ENCODE data around the gene WDR91.

WDR91 gene

DNA sequence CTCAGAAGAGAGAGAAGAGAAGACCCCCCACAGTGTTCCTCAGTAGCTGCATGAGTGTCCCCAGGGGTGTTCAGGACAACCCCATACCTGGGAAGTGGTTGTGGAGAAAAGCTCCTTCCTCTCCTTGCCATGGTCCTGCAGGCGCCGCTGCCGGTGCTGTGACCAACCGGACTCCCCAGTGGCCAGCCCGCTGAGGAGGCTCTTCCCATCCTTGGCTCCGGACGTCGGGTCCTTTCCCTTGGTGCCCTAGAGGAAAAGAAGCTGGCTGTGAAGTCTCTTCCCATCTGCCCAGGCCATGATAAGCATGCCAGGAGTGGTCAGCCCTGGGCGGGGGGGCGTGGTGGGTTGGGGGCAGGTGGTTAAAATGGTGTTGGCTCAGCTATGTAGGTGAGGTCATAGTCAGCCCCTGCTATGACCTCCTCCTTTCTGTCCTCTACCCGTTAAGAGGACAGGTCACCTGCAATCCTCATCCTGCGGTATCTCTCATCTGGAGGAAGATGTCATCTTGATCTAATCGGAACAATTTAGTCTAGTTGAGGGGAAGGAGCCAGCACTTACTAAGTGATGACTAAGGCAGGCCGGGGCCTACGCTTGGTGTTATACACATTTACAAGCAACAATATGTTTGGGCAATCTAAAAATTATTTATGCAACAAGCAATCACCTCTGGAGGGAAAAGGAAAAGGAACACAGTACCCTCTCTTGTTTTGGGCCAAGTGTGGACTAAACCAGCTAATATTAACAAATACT, 13.2 kb downstream of the WDR91 start:
- H3K4me3 ChIP-seq (ENCODE audit: low read length): no peak overlapping the region
- TF ChIP-seq, protein P1, sequence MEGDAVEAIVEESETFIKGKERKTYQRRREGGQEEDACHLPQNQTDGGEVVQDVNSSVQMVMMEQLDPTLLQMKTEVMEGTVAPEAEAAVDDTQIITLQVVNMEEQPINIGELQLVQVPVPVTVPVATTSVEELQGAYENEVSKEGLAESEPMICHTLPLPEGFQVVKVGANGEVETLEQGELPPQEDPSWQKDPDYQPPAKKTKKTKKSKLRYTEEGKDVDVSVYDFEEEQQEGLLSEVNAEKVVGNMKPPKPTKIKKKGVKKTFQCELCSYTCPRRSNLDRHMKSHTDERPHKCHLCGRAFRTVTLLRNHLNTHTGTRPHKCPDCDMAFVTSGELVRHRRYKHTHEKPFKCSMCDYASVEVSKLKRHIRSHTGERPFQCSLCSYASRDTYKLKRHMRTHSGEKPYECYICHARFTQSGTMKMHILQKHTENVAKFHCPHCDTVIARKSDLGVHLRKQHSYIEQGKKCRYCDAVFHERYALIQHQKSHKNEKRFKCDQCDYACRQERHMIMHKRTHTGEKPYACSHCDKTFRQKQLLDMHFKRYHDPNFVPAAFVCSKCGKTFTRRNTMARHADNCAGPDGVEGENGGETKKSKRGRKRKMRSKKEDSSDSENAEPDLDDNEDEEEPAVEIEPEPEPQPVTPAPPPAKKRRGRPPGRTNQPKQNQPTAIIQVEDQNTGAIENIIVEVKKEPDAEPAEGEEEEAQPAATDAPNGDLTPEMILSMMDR (conservative IDR thresholded peaks at IDR 0.05; ENCODE audit: low read depth, low read length): no peak
- no peak for DNase-seq (ENCODE audit: low read depth)

DNA sequence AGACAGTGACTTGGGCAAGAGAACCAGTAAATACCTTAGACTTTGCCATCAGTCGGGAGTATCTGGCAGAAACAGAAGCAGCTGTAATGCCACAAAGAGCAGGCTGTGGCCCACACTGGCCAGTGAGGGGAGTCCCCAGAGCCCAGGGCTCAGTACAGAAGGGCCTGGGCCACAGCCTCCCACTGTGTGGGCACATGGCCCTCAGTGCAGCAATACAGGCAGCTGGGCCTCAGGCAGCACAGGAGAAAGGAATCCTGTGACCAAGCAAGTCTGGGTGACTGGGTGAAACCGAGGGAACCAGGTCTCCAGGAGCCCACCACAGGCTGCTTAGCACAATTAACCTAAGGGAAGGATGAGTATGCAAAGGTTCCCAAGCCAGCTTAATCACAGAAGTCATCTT, 14.0 kb downstream of the WDR91 start:
- no peak overlapping the region for H3K4me3 ChIP-seq (ENCODE audit: low read length)
- DNase-seq (ENCODE audit: low read depth): no peak
- TF ChIP-seq, protein P1 (conservative IDR thresholded peaks at IDR 0.05; ENCODE audit: low read depth, low read length): no peak

DNA sequence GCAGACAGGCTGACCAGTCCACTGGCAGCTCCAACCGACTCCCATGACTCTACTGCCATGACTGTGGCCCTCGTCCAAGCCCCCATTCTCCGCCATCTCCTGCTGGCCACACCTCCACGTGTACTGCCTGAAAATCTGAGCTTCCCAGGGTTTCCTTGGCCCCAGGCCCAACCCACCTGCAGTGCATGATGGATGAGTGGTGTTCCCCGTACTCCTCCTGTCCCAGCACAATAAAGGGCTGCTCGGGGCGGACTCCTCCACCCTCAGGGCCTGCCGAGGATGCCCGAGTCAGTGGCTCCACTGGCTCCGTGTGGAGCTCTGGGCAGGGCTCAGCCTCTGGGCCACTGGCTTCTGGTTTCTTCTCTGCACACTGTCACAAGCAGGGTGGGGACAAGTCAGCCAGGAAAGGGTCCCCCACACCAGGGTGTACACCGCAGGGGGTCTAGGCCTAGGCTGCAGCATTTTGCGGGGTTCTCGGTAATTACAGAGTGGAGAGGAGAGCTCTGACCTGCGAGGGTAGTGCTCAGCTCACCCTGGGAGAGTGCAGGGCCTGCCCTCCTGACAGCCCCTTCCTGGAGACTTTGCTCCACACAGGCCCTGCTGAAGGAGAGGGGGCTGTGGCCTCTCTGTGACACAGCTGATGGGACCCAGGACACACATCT, 15.2 kb downstream of the WDR91 start:
- no peak for DNase-seq (ENCODE audit: low read depth)
- TF ChIP-seq, protein P1 (conservative IDR thresholded peaks at IDR 0.05; ENCODE audit: low read depth, low read length): no peak
- H3K4me3 ChIP-seq (ENCODE audit: low read length): no peak overlapping the region

DNA sequence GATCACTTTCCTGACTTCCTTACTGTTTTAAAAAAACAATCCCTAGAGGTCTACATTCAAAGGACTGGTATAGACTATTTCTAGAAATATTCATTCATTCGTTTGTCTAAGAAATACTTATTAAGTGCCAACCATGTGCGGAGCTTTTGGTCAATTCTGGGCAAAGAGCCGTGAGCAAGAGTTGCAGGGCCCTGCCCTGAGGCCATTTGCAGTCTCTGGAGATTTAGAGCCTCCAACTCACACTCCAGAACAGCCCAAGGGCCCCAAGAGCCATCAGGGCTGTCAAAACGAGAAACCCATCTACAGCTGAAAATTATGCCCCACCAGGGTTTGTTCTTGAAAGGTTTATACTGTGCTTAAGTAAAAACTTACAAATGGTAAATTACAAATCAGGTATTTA, 16.2 kb downstream of the WDR91 start:
- no peak for DNase-seq (ENCODE audit: low read depth)
- H3K4me3 ChIP-seq (ENCODE audit: low read length): no peak overlapping the region
- TF ChIP-seq, protein P1 (conservative IDR thresholded peaks at IDR 0.05; ENCODE audit: low read depth, low read length): no peak

DNA sequence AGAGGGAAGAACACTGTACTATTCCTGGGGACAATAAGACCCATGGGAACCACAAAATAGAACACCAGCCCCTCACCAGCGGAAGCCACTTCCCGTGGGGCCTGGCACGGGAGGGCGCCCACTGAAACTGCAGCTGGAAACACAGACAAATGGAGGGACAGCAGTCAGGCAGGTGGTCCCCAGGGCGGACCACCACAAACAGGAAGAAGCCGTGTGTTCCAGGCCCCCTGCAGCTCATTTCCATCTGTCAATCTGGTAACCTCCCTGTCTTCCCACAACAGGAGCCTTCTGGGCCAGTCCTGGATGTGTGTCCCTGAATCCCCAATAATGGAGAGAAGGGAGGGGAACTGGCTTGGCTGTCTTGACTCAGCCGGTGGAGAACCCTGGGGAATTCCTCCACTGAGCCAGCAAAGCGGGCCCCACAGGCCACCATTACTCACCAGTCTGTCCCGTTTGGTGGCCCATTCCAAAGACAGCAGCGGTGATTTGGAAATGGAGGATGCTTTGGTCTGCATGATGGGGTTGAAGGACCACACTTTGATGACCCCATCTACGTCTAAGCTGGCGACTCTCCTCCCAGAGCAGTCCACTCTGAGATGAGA, 16.7 kb downstream of the WDR91 start:
- no peak overlapping the region for H3K4me3 ChIP-seq (ENCODE audit: low read length)
- TF ChIP-seq, protein P1 (conservative IDR thresholded peaks at IDR 0.05; ENCODE audit: low read depth, low read length): no peak
- DNase-seq (ENCODE audit: low read depth): no peak

DNA sequence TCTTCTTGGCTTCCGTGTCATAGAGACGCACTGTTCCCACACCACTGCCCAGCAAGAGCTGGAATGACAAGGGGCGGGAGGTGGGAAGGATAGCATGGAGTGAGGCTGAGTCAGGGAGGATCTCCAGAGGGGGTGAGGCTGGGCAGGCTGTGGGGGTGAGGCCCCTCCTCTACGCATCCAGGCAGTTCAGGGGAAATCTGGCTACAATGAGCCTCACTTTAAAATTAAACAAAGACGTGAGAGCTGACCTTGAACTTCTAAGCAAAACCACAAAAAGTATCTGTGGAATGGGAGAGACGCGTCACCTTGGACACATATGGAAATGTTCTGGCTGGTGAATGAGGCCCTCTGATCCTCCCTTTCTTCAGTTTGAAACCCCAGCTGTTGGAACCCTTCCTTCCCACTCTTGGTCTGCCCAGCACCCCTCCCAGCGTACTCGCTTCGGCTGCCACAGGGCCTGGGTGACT, 17.7 kb downstream of the WDR91 start:
- TF ChIP-seq, protein P1 (conservative IDR thresholded peaks at IDR 0.05; ENCODE audit: low read depth, low read length): no peak
- no peak overlapping the region for H3K4me3 ChIP-seq (ENCODE audit: low read length)
- no peak for DNase-seq (ENCODE audit: low read depth)

All from retinal pigment epithelial cell (primary cell).